Activated T-helper 1 cell treated with anti-CD3 and anti-CD28 coated beads, Interleukin-2, amount 50 U/mL, for 16 hours (primary cell): Measurements from ENCODE around the gene MINDY4.

Experiments
- DNase-seq, 2 donors: peaks; one replicate each; pipeline ENCODE4 v3.0.0-alpha.2; 2020; ENCODE audit warnings: low read depth in 1 of 2, low spot score in 1 of 2

Gene MINDY4

DNA sequence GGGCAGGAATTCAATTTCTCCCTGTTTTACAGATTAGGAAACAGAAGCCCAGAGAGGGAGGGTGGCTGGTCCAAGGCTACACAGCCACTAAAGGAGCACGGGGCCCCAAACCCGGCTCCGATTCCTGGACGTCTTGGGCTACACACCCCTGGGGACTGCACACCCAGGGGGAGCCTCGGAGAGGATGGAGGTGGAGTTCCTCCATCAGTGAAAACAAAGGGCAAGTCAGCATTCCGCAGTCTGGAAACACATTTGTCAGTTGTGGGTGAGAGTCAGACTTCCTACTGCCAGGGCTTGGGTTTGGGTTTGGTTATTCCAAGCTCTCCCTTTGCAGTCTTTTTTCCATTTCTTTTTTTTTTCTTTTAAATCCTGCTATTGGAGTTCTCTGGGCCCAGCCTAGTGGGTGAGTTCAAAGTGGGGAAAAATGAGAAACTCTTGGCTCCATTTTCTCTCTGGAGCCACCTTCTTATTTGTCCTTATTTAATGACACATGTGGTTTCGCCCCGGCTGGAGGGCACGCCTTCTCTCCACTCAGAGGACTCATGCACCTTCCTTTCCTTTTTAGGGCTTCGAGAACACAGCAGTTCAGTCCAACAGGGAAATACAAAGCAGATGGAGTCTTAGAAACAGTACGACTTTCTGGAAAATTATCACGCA is 80.6 kb downstream of the MINDY4 start:
- DNase-seq = no peak

DNA sequence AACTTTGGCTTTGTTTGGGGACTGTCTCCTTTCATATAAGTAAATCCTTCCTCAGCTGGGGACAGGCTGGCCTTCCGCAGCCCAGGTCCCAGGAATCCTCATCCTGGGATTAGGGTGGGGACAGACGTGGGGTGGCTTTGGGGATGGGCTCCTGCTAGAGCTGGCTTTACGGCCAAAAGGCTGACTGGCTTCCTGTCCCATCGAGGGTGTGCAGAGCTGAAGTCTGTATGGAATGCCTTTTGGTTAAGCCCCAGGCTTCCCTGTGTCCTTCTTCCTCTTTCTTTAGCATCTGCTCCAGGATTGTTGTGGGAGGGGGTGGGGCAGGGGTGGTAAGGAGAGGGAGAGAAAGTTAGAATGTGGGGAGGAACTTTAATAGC is 81.1 kb downstream of the MINDY4 start:
- DNase-seq = no peak

DNA sequence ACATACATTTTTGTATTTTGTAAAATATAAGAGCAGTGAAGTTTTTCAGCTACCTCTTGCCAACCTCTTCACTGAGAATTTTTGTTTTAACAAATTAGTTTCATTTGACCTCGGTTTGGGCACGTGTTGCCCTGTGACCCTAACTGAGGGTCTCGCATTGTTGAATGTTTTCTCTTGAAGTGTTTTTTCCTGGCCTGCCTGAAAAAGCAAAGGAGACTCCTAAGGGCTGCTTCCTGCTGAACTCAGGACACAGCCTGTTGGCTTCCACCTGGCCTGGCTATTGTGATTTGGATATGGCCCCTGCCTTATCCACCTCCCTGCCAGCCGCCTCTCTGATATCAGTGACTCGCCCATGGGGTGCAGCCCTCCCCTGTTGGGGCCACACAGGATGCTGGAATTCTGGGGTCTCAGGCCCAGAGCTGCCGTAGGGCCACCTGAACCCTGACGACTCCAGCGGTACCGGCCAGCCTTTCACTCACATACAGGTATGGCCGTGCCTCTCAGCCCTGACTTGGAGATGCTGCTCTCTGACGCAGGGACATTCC is 81.6 kb downstream of the MINDY4 start:
- no peak for DNase-seq

DNA sequence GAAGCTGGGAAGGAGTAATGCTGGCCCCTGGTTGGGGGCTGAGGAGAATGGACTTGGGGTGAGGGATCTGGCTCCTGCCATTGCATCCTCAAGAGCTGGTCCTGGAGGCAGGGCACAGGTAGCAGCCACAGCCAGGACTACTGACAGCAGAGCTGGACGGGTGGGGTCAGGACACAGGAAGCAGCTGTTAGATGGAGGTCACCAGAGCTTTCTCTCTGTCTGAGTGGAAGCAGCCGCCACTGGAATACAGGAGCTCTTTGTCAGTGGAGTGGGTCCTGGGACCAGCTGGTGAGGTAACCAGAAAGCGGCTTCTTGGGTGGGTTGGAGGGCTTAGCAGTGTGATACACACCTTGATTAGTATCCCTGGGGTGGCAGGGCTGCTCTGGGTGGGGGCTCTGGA is 82.4 kb downstream of the MINDY4 start:
- DNase-seq = no peak

DNA sequence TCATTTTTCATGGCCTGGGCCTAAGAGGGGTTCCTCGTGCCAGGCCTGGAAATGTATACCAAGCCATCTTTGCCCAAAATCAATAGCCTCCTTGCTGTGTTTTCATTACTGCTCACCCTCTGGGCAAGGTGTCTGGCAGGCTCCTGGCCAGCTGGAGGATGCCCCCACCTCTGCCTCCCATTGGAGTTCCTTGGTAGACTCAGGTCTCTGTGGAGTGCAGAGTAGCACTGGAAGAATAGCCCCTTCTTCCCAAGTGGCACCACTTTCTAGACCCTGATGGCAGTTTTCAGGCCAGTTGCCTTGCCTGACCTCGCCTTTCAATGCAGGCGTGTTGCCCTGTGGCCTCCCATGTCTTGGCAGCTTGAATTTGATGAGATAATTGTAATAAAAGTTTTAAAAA is 84.7 kb downstream of the MINDY4 start:
- DNase-seq = no peak

DNA sequence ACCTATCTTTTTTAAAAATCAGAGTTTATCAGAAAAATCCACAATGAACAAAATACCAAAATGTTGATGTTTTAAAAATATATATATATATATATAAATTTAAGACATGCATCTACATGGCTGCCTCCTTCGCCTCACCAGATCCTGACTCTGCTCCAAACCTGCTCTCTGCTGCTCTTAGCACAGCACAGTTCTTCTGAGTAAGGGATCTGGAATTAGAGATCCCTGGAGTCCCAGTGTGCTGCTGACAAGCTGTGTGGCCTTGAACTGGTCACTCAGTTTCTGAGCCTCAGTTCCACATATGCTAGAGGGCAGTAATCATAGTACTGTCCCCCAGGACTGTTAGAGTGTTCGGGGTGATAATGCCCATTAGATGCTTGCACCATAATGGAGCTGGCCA is 87.4 kb downstream of the MINDY4 start:
- DNase-seq = no peak

DNA sequence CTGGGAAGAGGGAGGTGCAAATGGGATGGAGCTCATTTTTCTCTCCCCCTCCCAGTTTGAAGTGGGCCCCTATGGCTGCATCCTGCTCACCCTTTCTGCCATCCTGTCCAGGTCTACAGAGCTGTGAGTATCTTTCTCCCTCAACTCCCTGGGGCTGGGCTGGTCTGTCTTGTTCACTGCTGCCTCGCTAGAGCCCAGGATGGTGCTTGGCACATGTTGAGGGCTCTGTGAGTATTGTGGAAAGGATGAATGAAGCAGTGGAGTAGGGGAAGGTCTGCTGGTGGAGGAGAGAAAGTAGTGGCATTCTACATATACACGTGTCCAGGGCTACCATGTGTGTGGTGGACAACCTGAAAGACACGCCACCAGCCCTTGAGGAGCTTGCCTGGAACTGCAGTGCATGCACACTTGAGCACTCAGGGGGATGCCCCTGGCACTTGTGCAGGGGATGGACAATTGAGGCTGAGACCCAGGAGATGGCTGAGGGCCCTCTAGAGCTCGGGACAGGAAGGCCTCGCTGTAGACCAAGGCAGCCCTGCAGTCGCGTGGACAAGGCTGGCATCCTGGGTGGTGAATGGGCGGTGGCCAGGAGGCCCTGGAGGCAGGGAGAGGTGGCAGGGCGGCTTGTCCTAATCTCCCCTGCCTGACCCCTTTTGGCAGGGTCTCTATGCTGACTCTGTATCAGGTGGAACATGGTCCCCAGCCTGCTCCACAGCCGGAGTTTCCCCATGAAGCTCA is 88.2 kb downstream of the MINDY4 start:
- no peak for DNase-seq

DNA sequence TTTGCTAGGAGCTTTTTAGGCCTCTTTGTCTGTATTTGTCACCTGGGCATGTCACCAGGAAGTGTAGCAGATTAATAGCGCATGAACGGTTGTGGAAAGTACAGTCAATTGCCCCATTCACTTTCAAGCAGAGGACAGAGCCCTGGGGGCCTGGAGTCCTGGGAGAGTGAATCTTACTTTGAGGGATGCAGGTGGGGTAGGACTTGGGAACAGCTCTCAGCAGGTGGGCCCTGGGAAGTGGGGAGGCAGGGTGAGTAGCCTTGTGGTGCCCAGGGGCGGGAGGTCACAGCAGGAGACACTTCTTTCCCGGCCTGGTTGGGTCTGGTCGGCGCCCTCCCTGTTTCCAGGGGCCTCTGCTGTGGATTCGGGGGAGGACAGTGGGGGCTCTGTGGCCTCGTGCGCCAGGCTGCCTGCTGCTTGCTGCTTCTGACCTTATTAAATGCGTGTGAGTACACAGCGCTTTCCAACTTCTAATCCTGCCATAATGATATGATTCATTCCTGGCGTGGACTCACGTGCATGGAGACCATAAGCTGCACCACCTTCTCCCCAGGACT is 88.8 kb downstream of the MINDY4 start:
- no peak for DNase-seq

DNA sequence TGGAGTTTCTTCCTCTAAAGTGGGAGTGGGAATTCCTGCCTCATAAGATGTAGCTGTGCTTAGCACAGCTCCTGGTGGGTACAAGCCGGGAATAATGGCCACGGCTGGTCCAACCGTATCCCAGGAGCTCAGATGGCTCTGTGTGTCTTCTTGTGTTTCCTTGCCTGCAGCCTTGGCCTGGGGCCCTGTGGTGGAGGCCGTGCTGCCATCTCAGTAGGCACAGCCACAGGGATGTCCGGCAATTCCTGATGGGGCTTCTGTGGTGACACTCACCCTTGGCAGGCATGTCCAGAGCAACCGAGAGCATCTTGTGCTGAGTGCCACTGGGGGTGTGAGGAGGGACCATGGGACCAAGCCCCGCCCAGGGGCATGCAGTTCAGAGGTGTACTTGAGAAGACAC is 90.4 kb downstream of the MINDY4 start:
- no peak for DNase-seq

DNA sequence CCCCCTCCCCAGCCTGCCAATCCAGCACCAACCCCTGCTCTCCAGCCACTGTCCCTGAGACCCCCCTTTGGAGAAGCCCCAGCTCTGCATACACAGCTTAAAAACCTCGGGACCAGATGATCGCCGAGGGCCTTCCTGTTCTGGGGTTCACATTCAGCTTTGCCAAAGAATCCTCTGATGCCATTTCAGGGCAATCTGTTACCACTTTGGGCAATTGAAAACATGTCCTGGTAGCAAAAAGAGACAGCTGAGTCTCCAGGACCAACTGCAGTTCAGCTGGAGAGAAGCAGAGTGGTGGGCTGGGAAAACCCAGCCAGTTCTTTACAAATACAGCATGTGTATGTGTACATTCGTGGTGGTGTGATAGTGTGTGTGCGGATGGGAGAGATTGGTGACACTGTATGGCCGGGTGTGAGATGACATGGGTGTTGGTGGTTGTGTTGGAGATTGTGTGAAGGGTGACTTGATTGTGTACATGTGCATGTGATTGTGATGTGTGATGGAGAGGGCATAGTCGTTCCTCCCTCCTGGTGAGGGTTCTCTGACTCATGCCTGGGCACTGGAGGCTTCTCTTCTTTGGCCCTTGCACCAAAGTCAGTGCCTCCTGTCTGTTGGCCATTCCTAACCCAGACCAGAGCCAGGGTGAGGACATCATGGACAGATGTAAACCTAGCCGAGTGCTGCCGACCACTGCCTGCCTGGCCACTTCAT is 91.9 kb downstream of the MINDY4 start:
- no peak for DNase-seq

DNA sequence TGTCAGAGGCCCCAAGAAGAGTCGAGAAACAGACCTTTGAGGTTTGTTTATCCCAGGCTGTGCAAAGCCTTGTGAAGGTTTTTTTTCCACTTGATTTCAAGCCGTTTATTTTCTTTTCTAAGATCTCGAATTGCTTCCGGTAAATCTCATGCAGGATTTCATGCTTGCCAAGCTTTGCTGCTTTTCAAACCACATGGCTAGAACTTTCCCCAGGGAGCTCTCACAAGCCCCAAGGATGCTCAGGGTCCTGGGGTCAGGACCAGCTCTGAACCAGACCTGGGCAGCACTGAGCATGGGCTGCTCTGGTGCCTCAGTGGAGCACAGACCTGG is 92.5 kb downstream of the MINDY4 start:
- no peak for DNase-seq

DNA sequence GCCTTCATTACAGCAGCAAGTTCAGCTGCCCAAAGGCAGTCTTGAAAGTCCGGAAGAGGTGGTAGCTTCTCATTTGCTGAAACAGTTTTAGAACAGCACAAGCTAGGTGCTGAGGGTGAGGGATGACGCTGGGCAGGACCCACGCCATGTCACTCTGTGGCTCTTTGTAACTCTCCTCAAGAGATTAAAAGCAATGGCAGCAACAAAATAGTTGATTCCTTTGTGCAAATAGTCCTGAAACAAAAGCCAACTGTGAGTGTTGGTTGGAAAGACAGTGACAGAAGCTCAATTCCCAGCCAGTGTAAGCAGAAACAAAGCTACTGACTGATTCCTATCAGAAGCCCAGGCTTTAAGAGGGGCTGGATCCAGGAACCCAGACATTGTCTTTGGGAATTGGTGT is 92.9 kb downstream of the MINDY4 start:
- no peak for DNase-seq

DNA sequence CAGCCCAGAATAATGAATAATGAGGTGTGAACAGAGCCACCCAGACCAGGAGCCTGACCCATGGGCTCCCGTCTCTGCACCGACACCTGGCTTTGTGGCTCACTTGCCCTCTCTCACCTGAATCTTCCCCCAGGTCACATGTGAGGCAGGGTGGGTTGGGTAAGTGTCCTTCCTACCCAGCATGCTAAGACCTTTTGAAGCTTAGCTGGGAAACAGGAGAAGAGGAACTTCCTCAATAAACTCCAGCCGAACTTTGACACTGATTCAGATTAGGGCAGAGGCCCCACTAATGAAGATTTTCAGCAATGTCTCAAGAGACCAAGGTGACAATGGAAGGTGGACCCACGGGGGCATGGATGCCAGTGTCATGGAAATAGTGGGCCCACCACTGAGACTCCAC is 93.9 kb downstream of the MINDY4 start:
- DNase-seq = no peak

DNA sequence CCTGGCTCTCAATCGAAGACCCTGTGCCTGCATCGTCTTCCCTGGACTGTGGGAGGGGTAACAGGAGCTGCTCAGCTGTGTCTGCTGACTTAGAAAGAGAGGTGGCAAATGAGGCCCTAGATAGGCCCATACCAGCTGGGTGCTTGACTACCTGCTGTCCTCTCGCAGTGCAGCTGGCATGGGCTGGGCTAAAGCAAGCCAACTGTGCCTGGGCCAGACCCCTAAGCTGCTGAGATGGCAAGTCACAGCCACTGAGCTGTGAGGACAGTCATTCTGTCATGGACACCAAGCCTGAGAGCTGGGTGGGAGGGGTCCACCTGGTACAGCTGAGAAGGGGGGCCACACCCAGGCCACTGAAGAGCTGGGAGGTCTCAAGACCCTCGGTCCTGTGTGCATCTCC is 94.6 kb downstream of the MINDY4 start:
- no peak for DNase-seq

DNA sequence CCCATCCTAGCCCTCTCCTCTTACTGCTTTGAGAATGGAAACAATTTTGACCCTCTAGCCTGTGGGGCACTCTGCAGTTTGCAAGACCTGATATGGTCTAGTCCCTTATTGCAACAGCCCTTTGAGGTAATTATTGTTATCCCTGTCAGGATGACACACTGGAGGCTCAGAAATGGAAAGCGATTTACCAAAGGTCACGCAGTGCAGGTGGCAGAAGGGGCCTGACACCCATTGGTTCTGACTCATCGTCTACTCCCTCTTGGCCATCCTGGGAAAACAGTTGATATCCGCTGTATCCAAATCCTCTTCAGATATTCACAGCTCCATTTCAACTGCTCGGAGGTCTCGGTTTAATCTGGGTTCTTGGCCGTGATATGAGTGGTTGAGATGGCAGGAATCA is 95.7 kb downstream of the MINDY4 start:
- no peak for DNase-seq

DNA sequence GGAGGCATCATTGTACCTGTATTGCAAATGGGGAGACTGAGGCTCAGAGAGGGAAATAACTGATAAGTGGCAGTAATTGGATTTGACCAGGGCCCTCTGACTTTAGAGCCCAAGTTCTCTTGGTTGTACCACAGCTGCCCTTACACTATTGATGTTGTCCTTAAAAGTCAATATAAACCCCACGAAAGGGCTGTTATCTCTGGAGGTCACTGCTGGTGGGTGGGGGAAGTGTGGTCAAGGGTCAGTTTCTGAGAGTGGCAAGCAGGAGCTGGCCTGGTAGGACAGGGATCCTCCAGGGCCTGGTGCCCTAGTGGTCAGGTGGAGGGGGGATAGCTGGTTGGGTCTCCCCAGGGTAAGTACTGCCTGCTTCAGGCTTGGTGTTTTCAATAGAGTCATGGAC is 96.3 kb downstream of the MINDY4 start:
- no peak for DNase-seq

DNA sequence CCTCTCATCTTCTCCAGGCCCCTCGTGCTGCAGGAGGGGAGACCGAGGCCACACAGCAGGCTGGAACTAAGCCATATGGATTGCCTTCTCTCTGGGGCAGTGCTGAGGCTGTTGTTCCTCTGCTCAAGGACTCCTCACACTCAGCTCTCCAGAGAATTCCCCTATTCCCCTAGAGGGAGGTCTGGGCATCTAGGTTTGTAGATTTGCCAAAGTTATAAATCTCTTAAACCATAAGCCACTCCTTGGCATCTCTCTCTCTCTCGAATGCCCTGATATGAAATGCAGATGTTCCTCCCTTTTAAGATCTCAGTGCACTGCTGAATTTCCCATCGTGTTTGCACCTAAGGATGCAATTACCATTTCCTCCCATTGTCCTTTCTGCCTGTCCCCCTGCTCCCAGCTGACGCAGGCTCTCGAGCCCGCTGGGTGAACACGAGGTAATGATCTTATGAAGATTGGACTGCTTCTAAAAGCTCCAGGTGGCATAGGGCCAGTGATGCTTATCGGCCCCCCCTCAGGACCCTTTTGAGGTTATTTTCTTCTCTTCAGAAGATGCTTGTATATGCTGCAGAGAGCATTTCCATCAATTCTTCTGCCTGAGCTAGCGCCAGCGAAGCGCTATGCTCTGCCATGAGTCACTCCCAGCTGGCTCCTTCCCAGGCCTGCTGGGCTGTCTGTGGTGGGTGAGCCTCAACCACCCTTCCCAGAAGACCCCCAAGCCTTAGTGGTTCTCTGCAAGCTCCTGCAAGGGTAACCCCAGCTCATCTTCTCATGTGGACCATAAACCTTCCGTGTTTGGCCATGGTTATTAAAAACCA is 98.8 kb downstream of the MINDY4 start:
- no peak for DNase-seq

DNA sequence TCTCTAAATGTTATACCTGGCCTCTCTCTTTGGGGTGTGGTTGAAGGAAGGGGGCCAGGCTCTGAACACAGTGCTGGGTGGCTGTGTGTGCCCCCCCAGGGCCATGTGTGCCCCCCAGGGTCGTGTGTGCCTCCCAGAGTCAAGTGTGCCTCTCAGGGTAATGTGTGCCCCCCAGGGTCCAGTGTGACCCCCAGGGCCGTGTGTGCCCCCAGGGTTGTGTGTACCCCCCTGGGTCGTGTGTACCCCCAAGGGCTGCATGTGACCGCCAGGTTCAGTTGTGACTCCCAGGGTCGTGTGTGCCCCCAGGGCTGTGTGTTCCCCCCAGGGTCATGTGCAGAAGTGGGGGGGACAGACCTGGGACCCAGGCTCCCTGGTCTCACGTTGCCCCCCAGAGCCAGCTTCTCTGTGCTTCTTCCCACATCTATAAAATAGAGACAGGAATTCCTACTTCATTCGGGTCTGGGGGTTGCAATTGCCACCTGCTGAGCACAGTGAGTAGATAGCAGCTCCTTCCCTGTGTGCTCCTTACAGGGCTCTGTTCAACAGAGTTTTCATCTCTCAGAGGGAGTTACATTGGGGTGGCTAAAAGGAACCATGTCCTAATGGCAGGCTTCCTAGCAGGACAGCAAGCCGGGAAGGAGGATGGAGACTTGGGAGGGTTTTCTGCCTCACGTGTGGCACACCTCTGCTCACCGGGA is 99.8 kb downstream of the MINDY4 start:
- no peak for DNase-seq

DNA sequence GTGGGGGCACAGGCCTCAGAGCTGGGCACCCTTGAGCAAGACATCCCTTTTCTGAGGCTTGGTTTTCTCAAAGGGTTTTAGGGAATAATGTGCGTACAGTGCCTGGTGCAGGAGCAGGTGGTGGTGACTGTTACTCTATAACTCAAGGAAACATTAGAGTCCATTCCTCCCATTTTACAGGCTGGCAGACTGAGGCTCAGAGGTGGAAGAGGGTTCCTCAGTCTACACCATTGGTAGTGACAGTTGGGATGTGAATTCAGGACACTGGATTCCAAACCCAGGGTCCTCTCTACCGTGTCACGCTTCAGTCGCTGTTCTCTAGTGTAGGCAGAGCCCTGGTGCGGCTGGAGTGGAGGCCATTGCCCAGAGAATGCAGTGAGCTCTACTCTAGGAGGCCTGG is 100.4 kb downstream of the MINDY4 start:
- no peak for DNase-seq

DNA sequence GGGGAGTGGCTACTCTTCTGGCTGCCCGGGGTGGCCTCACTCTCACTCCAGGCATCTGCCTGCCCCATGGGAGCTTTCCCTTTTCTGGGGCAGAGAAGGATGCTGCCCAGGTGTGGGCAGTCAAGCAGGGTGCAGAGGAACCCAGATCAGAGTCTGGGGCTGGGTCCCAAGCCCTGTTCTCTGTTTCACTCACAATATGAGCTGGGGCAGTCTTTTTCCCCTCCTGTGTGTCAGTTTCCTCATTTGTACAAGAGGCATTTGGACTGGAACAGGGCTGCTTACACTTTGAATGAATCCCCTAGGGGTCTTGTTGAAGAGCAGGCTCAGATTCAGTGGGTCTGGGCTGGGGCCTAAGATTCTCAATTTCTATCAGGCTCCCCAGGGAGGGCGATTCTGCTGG is 102.0 kb downstream of the MINDY4 start:
- DNase-seq = no peak

DNA sequence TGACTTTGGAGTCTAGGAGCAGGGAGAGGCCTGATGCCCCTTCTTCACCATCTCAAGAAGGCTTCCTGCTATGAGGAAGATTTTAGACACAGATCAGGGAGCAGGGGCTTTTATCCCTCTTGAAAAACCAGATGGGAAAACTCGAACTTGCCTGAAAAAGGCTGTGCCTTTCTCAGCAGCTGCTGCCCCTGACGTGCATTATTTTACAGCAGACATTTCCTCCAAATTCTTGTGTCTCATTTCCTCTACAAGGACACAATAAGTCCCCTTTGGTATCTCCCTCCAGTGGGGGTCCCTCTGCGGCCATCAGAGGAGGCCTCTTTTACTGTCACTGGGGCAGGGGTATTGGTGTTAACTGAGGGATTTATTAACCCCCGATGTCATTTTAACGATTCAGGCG is 102.4 kb downstream of the MINDY4 start:
- no peak for DNase-seq
